ENCODE results near the gene LPP.

The LPP gene

DNA sequence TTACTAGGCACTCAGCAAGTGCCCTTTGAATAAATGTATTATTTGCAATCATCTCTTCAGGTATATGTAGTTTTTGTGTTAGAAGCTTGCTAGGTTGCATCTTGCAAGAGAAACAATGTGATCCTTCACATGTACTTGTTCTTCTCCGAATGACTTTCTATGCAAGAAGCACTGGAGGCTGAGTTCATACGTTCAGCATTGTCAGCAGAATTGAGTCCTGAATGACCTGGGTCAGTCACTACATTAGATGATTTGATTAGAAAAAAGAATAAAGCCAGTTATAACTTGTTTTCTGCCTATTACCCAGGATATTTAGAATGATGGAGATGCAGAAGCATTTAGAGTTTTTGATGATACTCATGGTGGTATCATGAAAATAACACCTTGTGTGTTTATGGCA, 538.7 kb downstream of the LPP start:
- no peak for TF ChIP-seq EZH2phosphoT487 (IDR thresholded peaks at IDR 0.05; ENCODE audit: low read length)
- TF ChIP-seq, protein P1, sequence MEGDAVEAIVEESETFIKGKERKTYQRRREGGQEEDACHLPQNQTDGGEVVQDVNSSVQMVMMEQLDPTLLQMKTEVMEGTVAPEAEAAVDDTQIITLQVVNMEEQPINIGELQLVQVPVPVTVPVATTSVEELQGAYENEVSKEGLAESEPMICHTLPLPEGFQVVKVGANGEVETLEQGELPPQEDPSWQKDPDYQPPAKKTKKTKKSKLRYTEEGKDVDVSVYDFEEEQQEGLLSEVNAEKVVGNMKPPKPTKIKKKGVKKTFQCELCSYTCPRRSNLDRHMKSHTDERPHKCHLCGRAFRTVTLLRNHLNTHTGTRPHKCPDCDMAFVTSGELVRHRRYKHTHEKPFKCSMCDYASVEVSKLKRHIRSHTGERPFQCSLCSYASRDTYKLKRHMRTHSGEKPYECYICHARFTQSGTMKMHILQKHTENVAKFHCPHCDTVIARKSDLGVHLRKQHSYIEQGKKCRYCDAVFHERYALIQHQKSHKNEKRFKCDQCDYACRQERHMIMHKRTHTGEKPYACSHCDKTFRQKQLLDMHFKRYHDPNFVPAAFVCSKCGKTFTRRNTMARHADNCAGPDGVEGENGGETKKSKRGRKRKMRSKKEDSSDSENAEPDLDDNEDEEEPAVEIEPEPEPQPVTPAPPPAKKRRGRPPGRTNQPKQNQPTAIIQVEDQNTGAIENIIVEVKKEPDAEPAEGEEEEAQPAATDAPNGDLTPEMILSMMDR (IDR thresholded peaks at IDR 0.05; ENCODE audit: low read length) = no peak
- no peak for TF ChIP-seq EZH2 (optimal IDR thresholded peaks at IDR 0.05; ENCODE audit: low read depth, low read length)
- Histone ChIP-seq H3K36me3 (replicated peaks; ENCODE audit: insufficient read depth, low read length) (no peaks in the 10 kb centered on the region), H3K4me2 (ENCODE audit: low read depth, low read length) (no peak overlapping the region), H2AFZ (ENCODE audit: low read length) (no peak overlapping the region), H3K9ac (ENCODE audit: low read length) (no peak overlapping the region), H3K27me3 (replicated peaks; ENCODE audit: insufficient read depth, low read length) (no peaks in the 10 kb centered on the region), H3K79me2 (ENCODE audit: low read length) (no peaks in the 10 kb centered on the region), H3K9me2 (replicated peaks; ENCODE audit: insufficient read depth, low read length) (no peaks in the 10 kb centered on the region), H3K27ac (ENCODE audit: low read length) (no peak overlapping the region), H3K4me1 (ENCODE audit: low read length) (no peaks in the 10 kb centered on the region), H3K4me3 (ENCODE audit: low read length) (no peak overlapping the region), H4K20me1 (ENCODE audit: insufficient read depth, low read length) (no peaks in the 10 kb centered on the region), H3F3A (ENCODE audit: insufficient read depth, low read length) (no peaks in the 10 kb centered on the region), H3K9me3 (replicated peaks; ENCODE audit: insufficient read depth, low read length) (no peaks in the 10 kb centered on the region)
- DNase-seq = no peak

DNA sequence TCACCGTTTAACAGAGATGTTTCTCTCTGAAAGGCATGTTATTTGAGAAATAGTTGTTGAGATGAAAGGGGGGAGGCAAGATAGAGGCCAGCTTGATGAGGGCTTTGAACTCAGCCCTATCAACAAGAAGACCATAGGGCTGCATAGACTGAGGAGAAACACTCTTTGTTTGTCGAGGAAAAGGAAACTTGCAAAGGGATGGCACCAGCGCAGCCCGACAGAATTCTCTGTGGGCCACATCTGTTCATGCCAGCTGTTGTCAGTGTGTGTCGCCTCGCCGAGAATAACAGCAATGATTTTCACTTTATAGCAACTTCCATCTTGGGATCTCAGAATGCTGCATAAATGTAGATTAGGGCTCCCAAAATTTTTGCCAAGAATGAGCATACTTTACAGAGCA, 539.5 kb downstream of the LPP start:
- H3K9ac ChIP-seq (ENCODE audit: low read length) = no peak overlapping the region
- TF ChIP-seq, protein P1 (IDR thresholded peaks at IDR 0.05; ENCODE audit: low read length) = no peak
- TF ChIP-seq EZH2phosphoT487 (IDR thresholded peaks at IDR 0.05; ENCODE audit: low read length) = no peak
- no peak for TF ChIP-seq EZH2 (optimal IDR thresholded peaks at IDR 0.05; ENCODE audit: low read depth, low read length)
- no peaks in the 10 kb centered on the region for H3K79me2 ChIP-seq (ENCODE audit: low read length)
- no peak overlapping the region for H2AFZ ChIP-seq (ENCODE audit: low read length)
- no peak overlapping the region for H3K4me2 ChIP-seq (ENCODE audit: low read depth, low read length)
- DNase-seq = no peak
- no peaks in the 10 kb centered on the region for H3K36me3 ChIP-seq (replicated peaks; ENCODE audit: insufficient read depth, low read length)
- no peaks in the 10 kb centered on the region for H4K20me1 ChIP-seq (ENCODE audit: insufficient read depth, low read length)
- no peaks in the 10 kb centered on the region for H3K9me3 ChIP-seq (replicated peaks; ENCODE audit: insufficient read depth, low read length)
- H3K27ac ChIP-seq (ENCODE audit: low read length) = no peak overlapping the region
- no peaks in the 10 kb centered on the region for H3K27me3 ChIP-seq (replicated peaks; ENCODE audit: insufficient read depth, low read length)
- H3F3A ChIP-seq (ENCODE audit: insufficient read depth, low read length) = no peaks in the 10 kb centered on the region
- H3K9me2 ChIP-seq (replicated peaks; ENCODE audit: insufficient read depth, low read length) = no peaks in the 10 kb centered on the region
- H3K4me1 ChIP-seq (ENCODE audit: low read length) = no peaks in the 10 kb centered on the region
- H3K4me3 ChIP-seq (ENCODE audit: low read length) = no peak overlapping the region

DNA sequence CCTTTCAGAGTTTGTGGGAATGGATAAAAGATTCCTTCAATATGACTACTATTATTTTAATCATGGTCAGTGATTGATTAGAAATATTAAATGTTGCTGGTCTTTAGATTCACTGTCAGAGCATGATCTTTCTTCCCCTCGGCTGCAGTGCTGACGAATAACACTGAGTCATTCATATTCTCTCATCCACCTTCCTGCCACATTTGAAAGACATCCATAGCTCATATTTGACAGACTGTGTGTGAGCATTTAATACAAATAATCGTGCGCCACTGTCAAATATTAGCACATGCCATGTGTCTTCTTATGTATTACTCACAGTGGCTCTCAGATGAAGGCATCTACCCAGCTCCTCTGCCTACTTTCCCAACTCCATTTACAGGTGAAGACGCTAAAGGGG, 541.3 kb downstream of the LPP start:
- no peaks in the 10 kb centered on the region for H3K79me2 ChIP-seq (ENCODE audit: low read length)
- H2AFZ ChIP-seq (ENCODE audit: low read length) = no peak overlapping the region
- H3K4me2 ChIP-seq (ENCODE audit: low read depth, low read length) = no peak overlapping the region
- no peaks in the 10 kb centered on the region for H3K9me3 ChIP-seq (replicated peaks; ENCODE audit: insufficient read depth, low read length)
- H3K27me3 ChIP-seq (replicated peaks; ENCODE audit: insufficient read depth, low read length) = no peaks in the 10 kb centered on the region
- no peaks in the 10 kb centered on the region for H3F3A ChIP-seq (ENCODE audit: insufficient read depth, low read length)
- no peak for TF ChIP-seq EZH2phosphoT487 (IDR thresholded peaks at IDR 0.05; ENCODE audit: low read length)
- no peak for TF ChIP-seq EZH2 (optimal IDR thresholded peaks at IDR 0.05; ENCODE audit: low read depth, low read length)
- TF ChIP-seq, protein P1 (IDR thresholded peaks at IDR 0.05; ENCODE audit: low read length) = no peak
- DNase-seq = no peak
- no peaks in the 10 kb centered on the region for H3K4me1 ChIP-seq (ENCODE audit: low read length)
- H4K20me1 ChIP-seq (ENCODE audit: insufficient read depth, low read length) = no peaks in the 10 kb centered on the region
- H3K9me2 ChIP-seq (replicated peaks; ENCODE audit: insufficient read depth, low read length) = no peaks in the 10 kb centered on the region
- no peak overlapping the region for H3K27ac ChIP-seq (ENCODE audit: low read length)
- no peaks in the 10 kb centered on the region for H3K36me3 ChIP-seq (replicated peaks; ENCODE audit: insufficient read depth, low read length)
- H3K9ac ChIP-seq (ENCODE audit: low read length) = no peak overlapping the region
- no peak overlapping the region for H3K4me3 ChIP-seq (ENCODE audit: low read length)

Data from MM.1S (cell line).